Keratinocyte (primary cell): Measurements from ENCODE around the gene WIPF3.

Experiments used
- CTCF ChIP-seq, 3 experiments: IDR thresholded peaks in 1 of 3; conservative IDR thresholded peaks in 1 of 3; optimal IDR thresholded peaks in 1 of 3; 2 replicates in 2 of 3; 3 replicates in 1 of 3; pipeline versions ENCODE3 to v1.5.1; 2011; ENCODE audit warnings: low read length in 3 of 3, mild to moderate bottlenecking in 3 of 3, moderate library complexity in 2 of 3, control low read depth in 1 of 3, inconsistent platforms in 1 of 3; ENCODE audit not compliant: insufficient read depth in 2 of 3; ENCODE audit errors: extremely low read depth in 1 of 3
- EZH2 ChIP-seq: IDR thresholded peaks from one replicate; pipeline ENCODE4 v1.6.1; 2012; ENCODE audit warnings: inconsistent platforms, mild to moderate bottlenecking, low read length, moderate library complexity

- TF ChIP-seq CTCF (optimal IDR thresholded peaks at IDR 0.05 in 1 of 3, IDR thresholded peaks at IDR 0.05 in 1 of 3, conservative IDR thresholded peaks at IDR 0.05 in 1 of 3; ENCODE audit: extremely low read depth in 1 of 3, insufficient read depth in 2 of 3, low read length in 3 of 3) (no peak), EZH2 (no peak)
These were observed 35.8 kb downstream of the WIPF3 start for GRCh38 chr7:29841926-29842701.
